HepG2 (cell line): ENCODE results near the gene TRPV2. TPM values are rescaled to one million over a fixed set of nuclear protein-coding genes. Genes with fewer than 3 reads are reported as not detected.

Experiments used
- BHLHE40 ChIP-seq: IDR thresholded peaks from 2 replicates; pipeline ENCODE4 v1.6.1; 2011; ENCODE audit warnings: low read length, improper control_type of control experiment
- CHD2 ChIP-seq: IDR thresholded peaks from 2 replicates; pipeline ENCODE4 v1.6.1; 2011; ENCODE audit warnings: low read depth, low read length, improper control_type of control experiment
- EZH2 ChIP-seq: conservative IDR thresholded peaks from 2 replicates; pipeline ENCODE4 v1.6.1; 2012; ENCODE audit warnings: mild to moderate bottlenecking, low read depth, low read length, moderate library complexity
- HOXD1 ChIP-seq: sonication (generic); formaldehyde crosslinking; IDR thresholded peaks from 2 replicates; pipeline ENCODE4 v1.5.0; 2020; ENCODE audit warnings: missing genetic modification reagents
- ISL2 ChIP-seq: sonication (generic); formaldehyde crosslinking; IDR thresholded peaks from 2 replicates; pipeline ENCODE4 v1.5.0; 2020; ENCODE audit warnings: missing genetic modification reagents
- JDP2 ChIP-seq: sonication (generic); formaldehyde crosslinking; IDR thresholded peaks from 2 replicates; pipeline ENCODE4 v1.8.1; 2022; ENCODE audit warnings: missing genetic modification reagents, borderline replicate concordance
- KAT7 ChIP-seq: IDR thresholded peaks from 2 replicates; pipeline ENCODE4 v1.6.1; 2018; ENCODE audit warnings: borderline replicate concordance, missing compliant biosample characterization
- KDM2A ChIP-seq: sonication (generic); formaldehyde crosslinking; IDR thresholded peaks from 2 replicates; pipeline ENCODE4 v1.4.0; 2020; ENCODE audit warnings: low read depth, missing genetic modification reagents, borderline replicate concordance
- NCOA2 ChIP-seq: sonication (generic); formaldehyde crosslinking; IDR thresholded peaks from 2 replicates; pipeline ENCODE4 v1.8.0; 2022; ENCODE audit warnings: inconsistent platforms
- NFIB ChIP-seq: sonication (generic); formaldehyde crosslinking; IDR thresholded peaks from 2 replicates; pipeline ENCODE4 v1.9.0; 2021; ENCODE audit warnings: missing genetic modification reagents, mild to moderate bottlenecking, borderline replicate concordance
- PHF8 ChIP-seq: sonication (generic); formaldehyde crosslinking; IDR thresholded peaks from 2 replicates; pipeline ENCODE4 v1.5.0; 2020; ENCODE audit warnings: missing genetic modification reagents
- PLSCR1 ChIP-seq: sonication (generic); formaldehyde crosslinking; IDR thresholded peaks from 2 replicates; pipeline ENCODE4 v1.5.0; 2020; ENCODE audit warnings: missing genetic modification reagents, mild to moderate bottlenecking, borderline replicate concordance
- POGZ ChIP-seq: sonication (generic); formaldehyde crosslinking; IDR thresholded peaks from 2 replicates; pipeline ENCODE4 v1.4.0; 2020; ENCODE audit warnings: mild to moderate bottlenecking, missing genetic modification reagents
- REL ChIP-seq: sonication (generic); formaldehyde crosslinking; conservative IDR thresholded peaks from 2 replicates; pipeline ENCODE4 v1.8.0; 2022; ENCODE audit warnings: mild to moderate bottlenecking, missing genetic modification reagents, moderate library complexity
- ZFP36L1 ChIP-seq: sonication (generic); formaldehyde crosslinking; IDR thresholded peaks from 2 replicates; pipeline ENCODE4 v1.8.0; 2022; ENCODE audit warnings: mild to moderate bottlenecking, missing genetic modification reagents, moderate library complexity
- ZKSCAN1 ChIP-seq: fragments of 150-350 bp; IDR thresholded peaks from 2 replicates; pipeline ENCODE4 v1.6.1; 2014; ENCODE audit warnings: low read length
- ZNF101 ChIP-seq: sonication (generic); formaldehyde crosslinking; IDR thresholded peaks from 2 replicates; pipeline ENCODE4 v1.4.0; 2020; ENCODE audit warnings: mild to moderate bottlenecking, low read depth, missing genetic modification reagents, borderline replicate concordance
- ZNF224 ChIP-seq: sonication (generic); formaldehyde crosslinking; IDR thresholded peaks from 2 replicates; pipeline ENCODE4 v1.5.0; 2020; ENCODE audit warnings: mild to moderate bottlenecking, missing genetic modification reagents
- ZNF235 ChIP-seq: sonication (generic); formaldehyde crosslinking; IDR thresholded peaks from 2 replicates; pipeline ENCODE4 v1.8.1; 2023; ENCODE audit warnings: mild to moderate bottlenecking, missing genetic modification reagents, borderline replicate concordance
- ZNF317 ChIP-seq: sonication (generic); formaldehyde crosslinking; IDR thresholded peaks from 2 replicates; pipeline ENCODE4 v1.5.0; 2020; ENCODE audit warnings: mild to moderate bottlenecking, missing genetic modification reagents
- ZNF432 ChIP-seq: sonication (generic); formaldehyde crosslinking; IDR thresholded peaks from 2 replicates; pipeline ENCODE4 v1.5.0; 2020; ENCODE audit warnings: missing genetic modification reagents, mild to moderate bottlenecking, borderline replicate concordance
- ZNF577 ChIP-seq: sonication (generic); formaldehyde crosslinking; IDR thresholded peaks from 2 replicates; pipeline ENCODE4 v1.4.0; 2020; ENCODE audit warnings: mild to moderate bottlenecking, low read depth, missing genetic modification reagents, borderline replicate concordance
- ZNF609 ChIP-seq: sonication (generic); formaldehyde crosslinking; IDR thresholded peaks from 2 replicates; pipeline ENCODE4 v1.4.0; 2020; ENCODE audit warnings: mild to moderate bottlenecking, missing genetic modification reagents, borderline replicate concordance
- polyA plus RNA-seq, 8 experiments: library from polyadenylated mRNA; depleted of rRNA in 3 of 8; stranded (reverse) in 7 of 8; unstranded in 1 of 8; fragments of >200 nt; fragmentation: Illumina TruSeq in 4 of 8; extraction: Trizol in 4 of 8; gene quantifications; 2 replicates each; pipeline versions ENCODE4 v1.2.1 to v1.2.3, GENCODE V29; 2011 to 2016; ENCODE audit warnings: low read depth in 4 of 8, missing spikeins in 1 of 8, mixed read lengths in 1 of 8; ENCODE audit not compliant: insufficient read depth in 1 of 8
- total RNA-seq, 5 experiments: library from RNA; depleted of rRNA; stranded (reverse); fragments of >200 nt; fragmentation: Illumina TruSeq; extraction: Trizol; gene quantifications; 2 replicates each; pipeline ENCODE4 v1.2.3, GENCODE V29; 2016; ENCODE audit warnings: low read depth in 1 of 5
- TF ChIP-seq, protein P1 (sequence below): sonication (generic); formaldehyde crosslinking; IDR thresholded peaks from 2 replicates; pipeline ENCODE4 v1.4.0; 2020; ENCODE audit warnings: missing genetic modification reagents

TRPV2 gene
- total and polyA plus RNA-seq, 2 of the 13 experiments (the other 11 are each of a cell fraction or from before 2014, with no cell fraction given) = 13.6 to 21.3 TPM

- TF ChIP-seq ZNF101 = no peak
- no peak for TF ChIP-seq NCOA2 (CRISPR knock-in tag)
- no peak for TF ChIP-seq BHLHE40
- peak; percentile 82 for TF ChIP-seq KDM2A (CRISPR knock-in tag)
- no peak for TF ChIP-seq ZNF609 (CRISPR knock-in tag)
- TF ChIP-seq PHF8 (CRISPR knock-in tag) = no peak; the same call in 1 of the 2 replicates
- TF ChIP-seq POGZ (CRISPR knock-in tag) = no peak
- no peak for TF ChIP-seq ZKSCAN1
- TF ChIP-seq, protein P1, sequence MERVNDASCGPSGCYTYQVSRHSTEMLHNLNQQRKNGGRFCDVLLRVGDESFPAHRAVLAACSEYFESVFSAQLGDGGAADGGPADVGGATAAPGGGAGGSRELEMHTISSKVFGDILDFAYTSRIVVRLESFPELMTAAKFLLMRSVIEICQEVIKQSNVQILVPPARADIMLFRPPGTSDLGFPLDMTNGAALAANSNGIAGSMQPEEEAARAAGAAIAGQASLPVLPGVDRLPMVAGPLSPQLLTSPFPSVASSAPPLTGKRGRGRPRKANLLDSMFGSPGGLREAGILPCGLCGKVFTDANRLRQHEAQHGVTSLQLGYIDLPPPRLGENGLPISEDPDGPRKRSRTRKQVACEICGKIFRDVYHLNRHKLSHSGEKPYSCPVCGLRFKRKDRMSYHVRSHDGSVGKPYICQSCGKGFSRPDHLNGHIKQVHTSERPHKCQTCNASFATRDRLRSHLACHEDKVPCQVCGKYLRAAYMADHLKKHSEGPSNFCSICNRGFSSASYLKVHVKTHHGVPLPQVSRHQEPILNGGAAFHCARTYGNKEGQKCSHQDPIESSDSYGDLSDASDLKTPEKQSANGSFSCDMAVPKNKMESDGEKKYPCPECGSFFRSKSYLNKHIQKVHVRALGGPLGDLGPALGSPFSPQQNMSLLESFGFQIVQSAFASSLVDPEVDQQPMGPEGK (CRISPR knock-in tag) = peak; percentile 35; the same call in 1 of the 2 replicates
- TF ChIP-seq ZNF235 = no peak
- TF ChIP-seq CHD2 = no peak
- TF ChIP-seq ZNF224 (CRISPR knock-in tag) = peak; percentile 79; the same call in 1 of the 2 replicates
- TF ChIP-seq ZFP36L1 (CRISPR knock-in tag) = no peak
- no peak for TF ChIP-seq EZH2
- no peak for TF ChIP-seq JDP2 (CRISPR knock-in tag)
- TF ChIP-seq ISL2 (CRISPR knock-in tag) = no peak
- 0 out of 2 replicates have a peak, but pooled peaks have one; percentile 57 for TF ChIP-seq PLSCR1 (CRISPR knock-in tag)
- no peak for TF ChIP-seq ZNF432 (CRISPR knock-in tag)
- no peak for TF ChIP-seq REL (CRISPR knock-in tag)
- TF ChIP-seq HOXD1 (CRISPR knock-in tag) = no peak
- TF ChIP-seq ZNF317 = no peak
- TF ChIP-seq NFIB (CRISPR knock-in tag) = no peak
- TF ChIP-seq ZNF577 (CRISPR knock-in tag) = no peak
- no peak for TF ChIP-seq KAT7 (CRISPR knock-in tag)
Measured at GRCh38 chr17:16443511-16444257, 28.3 kb downstream of the TRPV2 start (continued).
